Lung (tissue), 12 donors: ENCODE measurements around the gene CDKN2B. TPM values are rescaled to one million over a fixed set of nuclear protein-coding genes. Genes with fewer than 3 reads are reported as not detected.

Experiments used
- ATAC-seq: fragments of 200-7000 bp; cut with Tn5 transposase; one replicate; pipeline ENCODE4 v1.9.1; 2020; ENCODE audit warnings: moderate number of reproducible peaks; ENCODE audit not compliant: insufficient read depth, low FRiP score
- DNase-seq, 3 donors: peaks; one replicate each; pipeline ENCODE4 v3.0.0-alpha.2; 2013 to 2017
- H3K27ac ChIP-seq, 2 donors: one replicate each; pipeline ENCODE4 v1.5.1; 2013; ENCODE audit warnings: mild to moderate bottlenecking in 2 of 2, moderate library complexity in 2 of 2, control low read depth in 1 of 2, inconsistent platforms in 1 of 2, low read depth in 1 of 2, low read length in 1 of 2
- H3K27me3 ChIP-seq, 3 donors: one replicate each; pipeline ENCODE4 v1.5.1; 2013; ENCODE audit warnings: low read length in 2 of 3; ENCODE audit not compliant: control insufficient read depth in 3 of 3, insufficient read depth in 3 of 3
- H3K36me3 ChIP-seq, 4 donors: one replicate each; pipeline ENCODE4 v1.5.1; 2013; ENCODE audit warnings: low read length in 4 of 4, mild to moderate bottlenecking in 1 of 4, moderate library complexity in 1 of 4; ENCODE audit not compliant: control insufficient read depth in 4 of 4, insufficient read depth in 4 of 4
- H3K4me1 ChIP-seq, 5 donors: one replicate each; pipeline ENCODE4 v1.5.1; 2013; ENCODE audit warnings: low read length in 5 of 5, mild to moderate bottlenecking in 2 of 5, moderate library complexity in 1 of 5; ENCODE audit not compliant: control insufficient read depth in 5 of 5, insufficient read depth in 5 of 5
- H3K4me3 ChIP-seq: one replicate; pipeline ENCODE4 v1.5.1; 2013; ENCODE audit warnings: mild to moderate bottlenecking, control low read depth, moderate library complexity
- H3K9ac ChIP-seq, 2 donors: one replicate each; pipeline ENCODE4 v1.5.1; 2013; ENCODE audit warnings: low read length in 2 of 2, control low read depth in 1 of 2; ENCODE audit not compliant: insufficient read depth in 1 of 2
- H3K9me3 ChIP-seq, 4 donors: one replicate each; pipeline ENCODE4 v1.5.1; 2013; ENCODE audit warnings: low read length in 3 of 4, mild to moderate bottlenecking in 1 of 4, moderate library complexity in 1 of 4; ENCODE audit not compliant: control insufficient read depth in 4 of 4, insufficient read depth in 3 of 4
- CTCF ChIP-seq: IDR thresholded peaks from 2 replicates; pipeline ENCODE4 v1.5.1; 2012; ENCODE audit warnings: mild to moderate bottlenecking; ENCODE audit errors: control extremely low read depth, extremely low read depth
- WGBS, 2 donors: extraction: QIAGEN DNeasy Blood & Tissue Kit; methylation state at CpG; one replicate each; pipeline ENCODE4 v1.1.7; 2013; 5-methylcytosine and 5-hydroxymethylcytosine counted together
- polyA plus RNA-seq, 2 donors: library from polyadenylated mRNA; stranded (reverse); fragments of 200-250 nt; gene quantifications; one replicate each; pipeline ENCODE4 v1.2.1, GENCODE V29; 2013
- total RNA-seq, 2 donors: library from RNA; depleted of rRNA in 1 of 2; stranded (reverse); fragments of >200 nt in 1 of 2; gene quantifications; one replicate each; pipeline ENCODE4 v1.2.1, GENCODE V29; 2014 to 2021
- donor health status: control.
- donor health status: control.
- donor health status: Bipolar disorder and iron deficiency.
- donor health status: healthy.
- donor health status: DM: yes; HTN: yes; CAD: no.

The CDKN2B gene
- total and polyA plus RNA-seq, 4 donors: 5.5 to 16.1 (median 11.2) TPM

DNA sequence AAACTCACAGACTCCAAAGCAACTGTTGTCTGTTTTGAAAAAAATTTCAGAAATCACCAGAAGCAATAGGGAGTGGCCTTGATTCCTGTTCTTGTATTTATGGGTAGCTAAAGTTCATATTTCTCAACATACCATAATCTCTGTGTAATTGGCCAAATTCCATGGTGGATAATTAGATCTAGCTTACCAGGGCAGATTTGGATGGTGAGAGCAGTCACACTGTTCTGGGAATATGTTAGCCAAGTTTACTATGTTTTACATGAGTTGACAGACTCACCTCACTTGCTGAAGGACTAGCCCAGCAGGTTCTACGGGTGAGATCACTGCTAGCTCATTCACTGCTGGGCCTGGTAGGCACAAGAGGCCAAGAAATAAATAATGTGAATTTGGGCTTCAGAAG, 32.7 kb upstream of the CDKN2B start:
- WGBS, 2 donors: 47 to 65% methylated on average over 1 of the region's 1 CpG
- peaks cover 0 to 6% (median 0%) of the 10 kb centered on the region in 5 donors for H3K4me1 ChIP-seq

DNA sequence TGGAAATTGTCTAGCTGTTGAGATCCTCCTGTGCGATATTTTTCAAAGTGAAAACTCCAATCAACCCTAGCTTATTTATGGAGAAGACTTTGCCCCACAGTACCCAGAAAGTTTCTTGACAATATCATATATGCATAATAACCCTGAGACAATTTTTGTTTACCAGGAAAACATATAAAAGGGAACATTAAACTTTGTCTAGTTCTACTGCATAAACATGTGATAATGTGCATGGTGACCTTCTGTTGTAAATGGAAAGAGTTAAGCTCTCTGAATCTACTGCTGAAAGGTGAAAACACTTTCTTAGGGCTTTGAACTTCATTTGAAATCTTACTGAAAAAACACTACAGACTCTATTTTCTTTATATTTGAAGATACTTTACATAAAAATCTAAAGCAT, 32.2 kb upstream of the CDKN2B start:
- H3K9ac ChIP-seq: no peak overlapping the region
- H3K27ac ChIP-seq: no peak overlapping the region
- 97 to 98% methylated on average over 1 of the region's 1 CpG for WGBS, 2 donors

More for the DNA sequence above, 32.7 kb upstream of the CDKN2B start:
- Histone ChIP-seq H3K36me3 (no peaks in the 10 kb centered on the region), H3K4me3 (no peak overlapping the region), H3K9me3 (no peaks in the 10 kb centered on the region), H3K9ac (no peak overlapping the region), H3K27me3 (no peaks in the 10 kb centered on the region), H3K27ac (no peak overlapping the region)
- DNase-seq (peak; percentile 44 to 71 (median 58)), ATAC-seq (no peak)
- TF ChIP-seq CTCF: no peak

GRCh38 chr9:22040760-22041159, 31.7 kb upstream of the CDKN2B start:
- Histone ChIP-seq H3K36me3 (no peaks in the 10 kb centered on the region), H3K4me1 (peaks cover 0 to 6% (median 0%) of the 10 kb centered on the region in 5 donors), H3K27me3 (no peaks in the 10 kb centered on the region), H3K4me3 (no peak overlapping the region), H3K27ac (no peak overlapping the region), H3K9me3 (no peaks in the 10 kb centered on the region), H3K9ac (no peak overlapping the region)
- 67 to 68% methylated on average over 1 of the region's 1 CpG for WGBS, 2 donors
- no peak for ATAC-seq
- no peak for DNase-seq
- no peak for TF ChIP-seq CTCF

More for the DNA sequence above, 32.2 kb upstream of the CDKN2B start:
- H3K9me3 ChIP-seq: no peaks in the 10 kb centered on the region
- ATAC-seq (no peak), DNase-seq (no peak)
- H3K4me3 ChIP-seq: no peak overlapping the region
- no peaks in the 10 kb centered on the region for H3K36me3 ChIP-seq
- TF ChIP-seq CTCF: no peak
- no peaks in the 10 kb centered on the region for H3K27me3 ChIP-seq
- peaks cover 0 to 6% (median 0%) of the 10 kb centered on the region in 5 donors for H3K4me1 ChIP-seq

- DNase-seq (peak in 2 of 3 donors; percentile 7 to 39), ATAC-seq (no peak)
- Histone ChIP-seq H3K4me3 (no peak overlapping the region), H3K27ac (no peak overlapping the region), H3K9ac (no peak overlapping the region), H3K9me3 (no peaks in the 10 kb centered on the region), H3K27me3 (no peaks in the 10 kb centered on the region), H3K4me1 (peaks cover 0 to 6% (median 0%) of the 10 kb centered on the region in 5 donors), H3K36me3 (no peaks in the 10 kb centered on the region)
- WGBS, 2 donors: 57 to 60% methylated on average over 3 of the region's 3 CpGs
- no peak for TF ChIP-seq CTCF
Observed at GRCh38 chr9:22039258-22039657, 30.2 kb upstream of the CDKN2B start.
